ENCODE data around the gene OMP. TPM values are rescaled to one million over a fixed set of nuclear protein-coding genes. Genes with fewer than 3 reads are reported as not detected.

OMP gene
- total RNA-seq, 1 donor from 2014 or later = not detected

GRCh38 chr11:77069336-77069968 lies 33.2 kb upstream of the OMP start:
- no peak overlapping the region for H3K27ac Mint-ChIP-seq (ENCODE audit: unreplicated experiment)
- H3K9me3 Mint-ChIP-seq (ENCODE audit: unreplicated experiment) = no peaks in the 10 kb centered on the region
- H3K27me3 Mint-ChIP-seq (ENCODE audit: unreplicated experiment) = no peaks in the 10 kb centered on the region
- H3K4me3 Mint-ChIP-seq (ENCODE audit: unreplicated experiment) = no peak overlapping the region
- DNase-seq (ENCODE audit: extremely low spot score, unreplicated experiment) = no peak
- no peak for TF ChIP-seq CTCF (IDR thresholded peaks at IDR 0.05)
- no peaks in the 10 kb centered on the region for H3K36me3 Mint-ChIP-seq (ENCODE audit: unreplicated experiment)
- peaks cover 49% of the 10 kb centered on the region for H3K4me1 Mint-ChIP-seq (ENCODE audit: unreplicated experiment)

GRCh38 chr11:77069969-77070582 lies 32.6 kb upstream of the OMP start:
- H3K4me3 Mint-ChIP-seq (ENCODE audit: unreplicated experiment) = no peak overlapping the region

GRCh38 chr11:77071077-77071476 lies 31.6 kb upstream of the OMP start:
- no peaks in the 10 kb centered on the region for H3K27me3 Mint-ChIP-seq (ENCODE audit: unreplicated experiment)
- TF ChIP-seq CTCF (IDR thresholded peaks at IDR 0.05) = no peak
- peaks cover 49% of the 10 kb centered on the region for H3K4me1 Mint-ChIP-seq (ENCODE audit: unreplicated experiment)
- H3K27ac Mint-ChIP-seq (ENCODE audit: unreplicated experiment) = no peak overlapping the region
- H3K36me3 Mint-ChIP-seq (ENCODE audit: unreplicated experiment) = no peaks in the 10 kb centered on the region
- DNase-seq (ENCODE audit: extremely low spot score, unreplicated experiment) = no peak
- H3K4me3 Mint-ChIP-seq (ENCODE audit: unreplicated experiment) = no peak overlapping the region
- H3K9me3 Mint-ChIP-seq (ENCODE audit: unreplicated experiment) = no peaks in the 10 kb centered on the region

More at GRCh38 chr11:77069969-77070582, 32.6 kb upstream of the OMP start:
- Mint-ChIP-seq H3K4me1 (ENCODE audit: unreplicated experiment) (peaks cover 53% of the 10 kb centered on the region), H3K27ac (ENCODE audit: unreplicated experiment) (no peak overlapping the region), H3K9me3 (ENCODE audit: unreplicated experiment) (no peaks in the 10 kb centered on the region), H3K36me3 (ENCODE audit: unreplicated experiment) (no peaks in the 10 kb centered on the region), H3K27me3 (ENCODE audit: unreplicated experiment) (no peaks in the 10 kb centered on the region)
- TF ChIP-seq CTCF (IDR thresholded peaks at IDR 0.05) = no peak
- DNase-seq (ENCODE audit: extremely low spot score, unreplicated experiment) = no peak

GRCh38 chr11:77071671-77072605 lies 30.7 kb upstream of the OMP start:
- no peak overlapping the region for H3K27ac Mint-ChIP-seq (ENCODE audit: unreplicated experiment)
- no peak overlapping the region for H3K4me3 Mint-ChIP-seq (ENCODE audit: unreplicated experiment)
- no peak for TF ChIP-seq CTCF (IDR thresholded peaks at IDR 0.05)

More at GRCh38 chr11:77071671-77072605, 30.7 kb upstream of the OMP start:
- H3K36me3 Mint-ChIP-seq (ENCODE audit: unreplicated experiment) = no peaks in the 10 kb centered on the region
- no peaks in the 10 kb centered on the region for H3K27me3 Mint-ChIP-seq (ENCODE audit: unreplicated experiment)
- H3K9me3 Mint-ChIP-seq (ENCODE audit: unreplicated experiment) = no peaks in the 10 kb centered on the region
- no peak for DNase-seq (ENCODE audit: extremely low spot score, unreplicated experiment)
- H3K4me1 Mint-ChIP-seq (ENCODE audit: unreplicated experiment) = peaks cover 48% of the 10 kb centered on the region
